HEK293 (cell line): Measurements from ENCODE around the gene RPL19.

ENCODE experiments used
- CTCF ChIA-PET: fragments of 350-600 bp; formaldehyde crosslinking; extraction: SDS; loops from one replicate; lab custom pipeline; 2021; ENCODE audit warnings: antibody characterized with exemption; lab: Yijun Ruan, JAX
- POLR2A ChIA-PET: fragments of 300-600 bp; formaldehyde crosslinking; extraction: SDS; loops from one replicate; lab custom pipeline; 2020; ENCODE audit warnings: antibody characterized with exemption, inconsistent platforms; lab: Yijun Ruan, JAX
- H3K27ac ChIP-seq: fragments of 200-500 bp; sonication (Bioruptor generic); 2 replicates; pipeline ENCODE4 v1.5.1; 2014; ENCODE audit warnings: low read depth, low read length, control low read depth, inconsistent platforms; ENCODE audit errors: extremely low read depth
- H3K36me3 ChIP-seq, 2 experiments: fragments of 200-500 bp in 1 of 2; sonication (Bioruptor generic) in 1 of 2; 1 replicate in 1 of 2; 2 replicates in 1 of 2; pipeline ENCODE4 v1.5.1; 2014 to 2017; ENCODE audit warnings: inconsistent platforms in 2 of 2, low read length in 2 of 2; ENCODE audit not compliant: control insufficient read depth in 2 of 2, insufficient read depth in 1 of 2
- H3K4me1 ChIP-seq: fragments of 200-500 bp; sonication (Bioruptor generic); 2 replicates; pipeline ENCODE4 v1.5.1; 2014; ENCODE audit warnings: mild to moderate bottlenecking, low read length, inconsistent platforms; ENCODE audit not compliant: control insufficient read depth, insufficient read depth
- H3K4me3 ChIP-seq: 2 replicates; pipeline ENCODE4 v1.5.1; 2011; ENCODE audit warnings: low read depth, mild to moderate bottlenecking, control low read depth, low read length, moderate library complexity
- H3K9me3 ChIP-seq: fragments of 200-500 bp; sonication (Bioruptor generic); 2 replicates; pipeline ENCODE4 v1.5.1; 2014; ENCODE audit warnings: low read depth, low read length, inconsistent platforms; ENCODE audit not compliant: control insufficient read depth, insufficient read depth
- KLF17 ChIP-seq: fragments of 450-650 bp; formaldehyde crosslinking; IDR thresholded peaks from 2 replicates; pipeline ENCODE4 v1.5.1; 2016; ENCODE audit warnings: missing biosample characterization, missing genetic modification characterization
- SETDB1 ChIP-seq: IDR thresholded peaks from one replicate; pipeline ENCODE4 v1.6.1; 2017; ENCODE audit warnings: mild to moderate bottlenecking, low read length, moderate library complexity, mixed read lengths; ENCODE audit not compliant: insufficient read length
- SP3 ChIP-seq: fragments of 450-650 bp; formaldehyde crosslinking; IDR thresholded peaks from 2 replicates; pipeline ENCODE4 v1.5.1; 2016; ENCODE audit warnings: missing biosample characterization, missing genetic modification characterization
- ZBTB1 ChIP-seq: fragments of 450-650 bp; formaldehyde crosslinking; IDR thresholded peaks from 2 replicates; pipeline ENCODE4 v1.5.1; 2016; ENCODE audit warnings: missing biosample characterization, missing genetic modification characterization
- ZBTB20 ChIP-seq: fragments of 450-650 bp; formaldehyde crosslinking; IDR thresholded peaks from 2 replicates; pipeline ENCODE4 v1.5.1; 2016; ENCODE audit warnings: missing biosample characterization, missing genetic modification characterization
- ZBTB44 ChIP-seq: fragments of 450-650 bp; IDR thresholded peaks from 2 replicates; pipeline ENCODE4 v1.5.1; 2018; ENCODE audit warnings: missing biosample characterization, mild to moderate bottlenecking, missing genetic modification characterization
- ZBTB8A ChIP-seq: fragments of 450-650 bp; formaldehyde crosslinking; IDR thresholded peaks from 2 replicates; pipeline ENCODE4 v1.5.1; 2016; ENCODE audit warnings: missing biosample characterization, missing genetic modification characterization
- ZEB2 ChIP-seq: fragments of 450-650 bp; formaldehyde crosslinking; IDR thresholded peaks from 2 replicates; pipeline ENCODE4 v1.5.1; 2016; ENCODE audit warnings: missing biosample characterization, missing genetic modification characterization
- ZFHX2 ChIP-seq: fragments of 450-650 bp; formaldehyde crosslinking; conservative IDR thresholded peaks from 2 replicates; pipeline ENCODE4 v1.5.1; 2016; ENCODE audit warnings: missing biosample characterization, missing genetic modification characterization
- ZIC2 ChIP-seq: fragments of 450-650 bp; formaldehyde crosslinking; IDR thresholded peaks from 2 replicates; pipeline ENCODE4 v1.5.1; 2016; ENCODE audit warnings: missing biosample characterization, missing genetic modification characterization
- ZNF138 ChIP-seq: fragments of 450-650 bp; formaldehyde crosslinking; IDR thresholded peaks from 2 replicates; pipeline ENCODE4 v1.5.1; 2016; ENCODE audit warnings: missing biosample characterization, missing genetic modification characterization, borderline replicate concordance
- ZNF202 ChIP-seq: fragments of 450-650 bp; formaldehyde crosslinking; IDR thresholded peaks from 2 replicates; pipeline ENCODE4 v1.5.1; 2016; ENCODE audit warnings: missing biosample characterization, missing genetic modification characterization, borderline replicate concordance
- ZNF266 ChIP-seq: fragments of 450-650 bp; formaldehyde crosslinking; IDR thresholded peaks from 2 replicates; pipeline ENCODE4 v1.5.1; 2016; ENCODE audit warnings: missing biosample characterization, missing genetic modification characterization, low read depth
- ZNF280D ChIP-seq: fragments of 450-650 bp; formaldehyde crosslinking; IDR thresholded peaks from 2 replicates; pipeline ENCODE4 v1.5.1; 2016; ENCODE audit warnings: missing biosample characterization, missing genetic modification characterization
- ZNF354C ChIP-seq: fragments of 450-650 bp; formaldehyde crosslinking; IDR thresholded peaks from 2 replicates; pipeline ENCODE4 v1.5.1; 2016; ENCODE audit warnings: missing biosample characterization, missing genetic modification characterization, low read depth, borderline replicate concordance
- ZNF391 ChIP-seq: fragments of 450-650 bp; formaldehyde crosslinking; IDR thresholded peaks from 2 replicates; pipeline ENCODE4 v1.5.1; 2016; ENCODE audit warnings: low read depth, missing biosample characterization, missing genetic modification characterization, borderline replicate concordance
- ZNF530 ChIP-seq: fragments of 450-650 bp; formaldehyde crosslinking; IDR thresholded peaks from 2 replicates; pipeline ENCODE4 v1.5.1; 2016; ENCODE audit warnings: low read depth, missing biosample characterization, missing genetic modification characterization
- ZNF555 ChIP-seq: fragments of 450-650 bp; formaldehyde crosslinking; conservative IDR thresholded peaks from 2 replicates; pipeline ENCODE4 v1.5.1; 2017; ENCODE audit warnings: missing biosample characterization, mild to moderate bottlenecking, missing genetic modification characterization, inconsistent platforms
- ZNF623 ChIP-seq: fragments of 450-650 bp; formaldehyde crosslinking; IDR thresholded peaks from 2 replicates; pipeline ENCODE4 v1.5.1; 2016; ENCODE audit warnings: missing biosample characterization, missing genetic modification characterization
- ZNF626 ChIP-seq: fragments of 450-650 bp; sonication (Bioruptor Pico); formaldehyde crosslinking; IDR thresholded peaks from 2 replicates; pipeline ENCODE4 v1.5.1; 2018; ENCODE audit warnings: missing biosample characterization, missing genetic modification characterization, inconsistent platforms
- ZNF639 ChIP-seq: fragments of 450-650 bp; formaldehyde crosslinking; IDR thresholded peaks from 2 replicates; pipeline ENCODE4 v1.5.1; 2016; ENCODE audit warnings: missing biosample characterization, missing genetic modification characterization
- ZNF692 ChIP-seq: fragments of 450-650 bp; formaldehyde crosslinking; IDR thresholded peaks from 2 replicates; pipeline ENCODE4 v1.5.1; 2016; ENCODE audit warnings: missing biosample characterization, missing genetic modification characterization
- ZNF704 ChIP-seq: fragments of 450-650 bp; formaldehyde crosslinking; IDR thresholded peaks from 2 replicates; pipeline ENCODE4 v1.5.1; 2016; ENCODE audit warnings: missing biosample characterization, missing genetic modification characterization
- ZNF768 ChIP-seq: fragments of 450-650 bp; formaldehyde crosslinking; IDR thresholded peaks from 2 replicates; pipeline ENCODE4 v1.5.1; 2018; ENCODE audit warnings: missing biosample characterization, mild to moderate bottlenecking, missing genetic modification characterization
- ZNF776 ChIP-seq: fragments of 450-650 bp; formaldehyde crosslinking; IDR thresholded peaks from 2 replicates; pipeline ENCODE4 v1.5.0; 2017; ENCODE audit warnings: missing biosample characterization, missing genetic modification characterization, borderline replicate concordance
- ZXDB ChIP-seq: fragments of 450-650 bp; formaldehyde crosslinking; IDR thresholded peaks from 2 replicates; pipeline ENCODE4 v1.5.1; 2016; ENCODE audit warnings: missing biosample characterization, missing genetic modification characterization

RPL19 gene

GRCh38 chr17:39153599-39154051, 46.5 kb upstream of the RPL19 start (continued):
- TF ChIP-seq ZNF768 (tag by site-specific recombination) (0 out of 2 replicates have a peak, but pooled peaks have one; percentile 35), ZNF776 (tag by site-specific recombination) (no peak), ZBTB1 (0 out of 2 replicates have a peak, but pooled peaks have one; percentile 6), ZNF280D (tag by site-specific recombination) (0 out of 2 replicates have a peak, but pooled peaks have one; percentile 7), SP3 (tag by site-specific recombination) (peak; percentile 19; the same call in 1 of the 2 replicates), ZNF555 (tag by site-specific recombination) (no peak), ZEB2 (tag by site-specific recombination) (no peak), ZNF266 (no peak), KLF17 (tag by site-specific recombination) (peak; percentile 66; the same call in 1 of the 2 replicates), ZNF138 (tag by site-specific recombination) (no peak), ZBTB8A (no peak), ZNF692 (no peak; the same call in none of the 2 replicates), ZNF623 (tag by site-specific recombination) (no peak), ZNF639 (peak; percentile 12; the same call in 1 of the 2 replicates), ZNF391 (0 out of 2 replicates have a peak, but pooled peaks have one; percentile 14), ZIC2 (tag by site-specific recombination) (no peak), ZBTB44 (tag by site-specific recombination) (0 out of 2 replicates have a peak, but pooled peaks have one; percentile 60), ZNF202 (tag by site-specific recombination) (no peak)
- TF ChIP-seq, all 188 proteins: peak for 31

- Histone ChIP-seq H3K27ac (no peak overlapping the region), H3K9me3 (no peaks in the 10 kb centered on the region), H3K4me3 (no peak overlapping the region), H3K4me1 (peaks cover 3% of the 10 kb centered on the region), H3K36me3 (no peaks in the 10 kb centered on the region)
- POLR2A ChIA-PET = interaction anchor here (3.3 kb wide), 1 partner anchor 9 kb away, joined by 25 read pairs; no protein-coding TSS in a partner anchor
- CTCF ChIA-PET = interaction anchor here (1.2 to 1.4 kb wide), 2 partner anchors 9 to 19 kb away, joined by 5 to 7 read pairs; no protein-coding TSS in a partner anchor
- TF ChIP-seq ZNF704 (no peak), ZBTB20 (tag by site-specific recombination) (no peak), ZNF626 (tag by site-specific recombination) (no peak), ZNF354C (tag by site-specific recombination) (no peak), ZXDB (no peak), ZNF530 (tag by site-specific recombination) (no peak), SETDB1 (no peak), ZFHX2 (tag by site-specific recombination) (no peak)
These were observed 44.4 kb upstream of the RPL19 start for GRCh38 chr17:39155654-39156053.
